DLD1 (cell line): ENCODE results near the gene RTF2.
"Not testable (repeated sequence)": the region's sequence is repeated elsewhere in the genome, so short reads cannot be mapped to it uniquely, and the experiment has no call there.

Experiments used
- in situ Hi-C: cut with HindIII; loops from 2 replicates; pipeline ENCODE4 v1.10.0; 2017; ENCODE audit warnings: low sequenced_read_pairs

Gene RTF2

DNA sequence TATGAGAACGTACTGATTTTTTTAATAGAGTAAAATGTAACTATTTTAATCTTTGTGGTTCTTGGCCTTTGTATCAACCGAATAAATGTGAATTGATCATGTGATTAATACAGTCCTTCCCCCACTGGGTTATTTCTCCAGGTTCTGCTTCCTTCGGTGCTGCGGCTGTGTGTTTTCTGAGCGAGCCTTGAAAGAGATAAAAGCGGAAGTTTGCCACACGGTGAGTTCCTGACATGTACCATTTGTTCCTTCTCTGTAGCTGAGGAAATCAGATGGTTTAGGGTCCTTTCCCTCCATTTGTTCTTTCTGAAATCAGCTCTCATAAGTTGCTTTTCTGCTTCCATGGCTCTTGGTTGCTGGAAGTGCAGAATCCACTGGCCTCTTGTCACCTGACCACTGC is 15.5 kb downstream of the RTF2 start:
- in situ Hi-C loops, result no loop called here

- in situ Hi-C loops, result no loop called here
These were observed 18.8 kb downstream of the RTF2 start for GRCh38 chr20:56487216-56487615.

DNA sequence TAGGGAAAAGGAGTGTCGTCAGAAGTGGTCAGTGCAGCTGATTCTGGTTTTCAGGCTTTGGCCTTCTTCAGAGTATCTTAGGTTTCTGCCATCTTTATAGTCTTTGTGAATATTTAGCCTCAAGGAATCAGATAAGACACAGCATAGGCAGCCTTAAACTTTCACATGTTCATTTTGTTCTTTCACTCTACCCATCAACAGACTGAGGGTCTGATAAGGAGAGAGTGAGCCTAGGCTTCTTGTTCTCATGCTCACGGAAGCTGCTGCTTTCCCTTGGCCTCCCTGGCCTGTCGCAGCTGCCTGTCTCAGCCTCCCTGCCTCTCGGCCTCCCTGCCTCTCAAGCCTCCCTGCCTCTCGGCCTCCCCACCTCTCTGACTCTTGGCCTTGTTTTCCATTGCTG is 20.1 kb downstream of the RTF2 start:
- in situ Hi-C loops, result no loop called here

DNA sequence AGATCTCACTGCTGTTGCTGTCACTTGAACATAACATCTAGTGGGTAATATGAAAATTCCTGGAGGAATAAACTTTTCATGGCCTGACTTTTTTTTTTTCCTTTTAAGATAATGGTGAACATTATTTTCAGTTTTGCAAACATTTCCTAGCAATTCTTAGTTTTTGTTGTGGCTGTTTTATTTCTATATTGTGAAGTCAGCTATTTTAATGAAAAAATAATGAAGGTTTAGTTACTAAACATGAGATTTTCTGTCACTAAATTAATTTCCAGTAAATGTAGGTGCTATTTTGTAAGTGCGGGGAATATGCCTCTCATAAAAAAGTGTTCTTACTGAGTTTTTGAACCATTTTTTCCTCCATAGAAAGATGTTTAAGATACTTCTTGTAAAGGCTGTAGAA is 32.7 kb downstream of the RTF2 start:
- in situ Hi-C loops, result no loop called here

DNA sequence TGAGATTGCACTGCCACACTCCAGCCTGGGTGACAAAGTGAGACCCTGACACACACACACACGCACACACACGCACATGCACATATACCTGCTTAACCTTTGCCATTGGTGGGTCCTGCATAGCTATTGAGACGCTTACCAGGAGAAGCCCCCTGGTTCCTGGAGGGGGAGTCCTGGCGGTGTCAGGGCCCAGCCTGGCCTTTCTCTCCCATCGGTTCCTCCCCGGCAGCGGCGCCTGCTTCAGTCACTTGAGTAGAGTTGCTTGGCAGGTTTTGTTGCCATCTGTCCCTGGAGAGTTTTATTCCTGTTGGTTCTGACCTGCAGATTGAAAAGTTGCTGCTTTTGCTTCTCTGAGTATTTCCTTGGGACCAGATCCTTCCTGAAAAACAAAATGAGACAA is 35.5 kb downstream of the RTF2 start:
- in situ Hi-C loops, result no loop called here

DNA sequence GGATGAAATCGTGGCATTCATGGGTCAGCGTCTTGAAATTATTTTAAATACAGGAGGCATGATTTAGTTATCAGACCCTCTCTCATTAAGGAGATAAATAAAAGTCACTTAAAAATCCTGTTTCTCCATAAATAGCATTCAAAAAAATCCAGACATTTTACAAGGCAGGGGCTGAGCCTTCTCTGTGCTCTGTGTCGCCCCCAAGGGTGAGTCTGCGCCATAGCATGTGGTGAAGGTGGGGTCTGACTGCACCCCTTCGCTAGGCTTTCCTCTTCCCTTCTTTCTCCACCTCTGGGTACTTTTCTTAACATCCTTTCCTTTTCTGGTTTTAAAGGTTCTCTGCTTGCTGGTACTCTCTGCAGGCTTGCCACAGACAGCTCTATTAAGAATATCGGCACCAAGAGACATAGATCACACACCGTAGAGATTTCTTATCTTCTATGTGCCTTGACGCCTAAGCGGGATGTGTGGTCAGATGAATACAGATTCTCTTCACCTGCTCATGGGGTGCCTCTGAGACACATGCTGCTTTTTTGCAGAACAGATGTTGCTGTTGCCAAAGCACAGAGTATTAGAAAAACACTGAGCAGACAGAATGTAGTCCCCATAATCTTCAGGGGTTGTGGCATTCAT is 36.1 kb downstream of the RTF2 start:
- in situ Hi-C loops, result no loop called here

DNA sequence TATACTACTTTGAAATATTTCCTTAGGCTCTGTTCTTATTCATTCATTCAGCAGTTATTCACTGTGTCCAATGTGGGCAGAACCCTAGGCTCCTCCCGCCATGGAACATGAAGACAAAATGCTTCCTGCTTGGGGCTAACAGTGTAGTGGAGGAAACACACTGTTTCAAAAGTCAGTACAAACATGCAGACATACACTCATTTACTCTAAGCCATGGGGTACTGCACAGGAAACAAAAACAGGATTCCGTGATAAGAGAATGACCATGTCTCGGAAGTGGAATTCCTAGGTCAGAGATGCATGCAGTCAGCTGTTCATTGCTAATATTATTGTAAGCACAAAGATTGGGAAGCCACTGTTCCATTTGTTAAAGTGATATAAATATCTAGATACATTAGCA is 37.7 kb downstream of the RTF2 start:
- in situ Hi-C loops, result no loop called here

DNA sequence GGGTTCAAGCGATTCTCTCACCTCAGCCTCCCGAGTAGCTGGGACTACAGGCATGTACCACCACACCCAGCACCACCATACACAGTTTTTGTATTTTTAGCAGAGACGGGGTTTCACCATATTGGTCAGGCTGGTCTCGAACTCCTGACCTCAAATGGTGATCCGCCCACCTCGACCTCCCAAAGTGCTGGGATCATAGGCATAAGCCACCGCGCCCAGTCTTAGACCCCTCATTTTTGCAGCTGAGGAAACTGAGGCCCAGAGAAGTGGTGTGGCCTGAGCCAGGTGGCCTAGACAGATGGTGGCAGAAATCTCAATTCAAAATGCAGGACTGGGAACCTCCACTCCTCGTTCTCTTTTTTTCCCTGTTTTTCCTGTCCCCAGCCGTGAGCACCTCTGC is 43.5 kb downstream of the RTF2 start:
- in situ Hi-C loops, result no loop called here

DNA sequence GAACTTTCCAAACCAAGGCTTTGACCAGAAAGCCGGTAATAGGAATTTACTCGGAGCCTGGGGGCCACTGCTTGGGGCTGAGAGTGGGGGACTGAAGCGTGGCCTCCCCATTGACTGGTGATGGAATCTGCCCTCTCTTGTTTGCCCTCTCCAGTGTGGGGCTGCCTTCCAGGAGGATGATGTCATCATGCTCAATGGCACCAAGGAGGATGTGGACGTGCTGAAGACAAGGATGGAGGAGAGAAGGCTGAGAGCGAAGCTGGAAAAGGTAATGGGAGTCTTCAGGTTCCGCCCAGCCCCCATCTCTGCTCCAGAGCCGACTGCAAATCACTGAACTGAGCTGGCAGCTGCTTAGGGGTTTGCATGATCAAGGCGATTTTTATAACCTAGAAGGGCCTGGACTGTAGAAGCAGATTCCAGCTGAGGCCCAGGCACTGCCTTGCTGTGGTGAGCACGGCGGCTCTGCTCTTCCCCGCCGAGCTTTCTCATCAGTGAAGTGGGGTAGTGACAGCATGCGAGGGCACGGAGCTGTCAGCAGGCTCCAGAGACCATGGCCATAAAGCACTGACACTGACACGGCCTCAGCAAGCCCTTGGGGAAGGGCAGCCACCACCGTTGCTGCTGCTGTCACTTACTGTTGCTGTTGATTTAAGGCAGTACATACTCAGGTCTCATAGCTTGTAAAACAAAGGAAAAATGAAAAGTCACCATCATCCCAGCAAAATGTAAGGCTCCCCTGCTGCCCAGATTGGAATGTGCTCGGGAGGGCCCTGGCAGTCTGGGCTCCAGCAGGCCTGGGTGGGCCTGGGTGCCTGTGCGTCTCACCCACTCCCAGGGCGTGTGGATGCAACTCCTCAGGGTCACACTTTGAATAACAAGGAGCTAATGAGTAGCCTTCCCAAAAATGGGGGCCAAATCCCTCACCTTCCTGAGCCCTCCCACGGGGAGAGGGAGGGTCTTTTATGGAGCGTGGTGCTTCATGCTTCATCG is 45.0 kb downstream of the RTF2 start:
- in situ Hi-C loops, result no loop called here

GRCh38 chr20:56516631-56517030 is 48.2 kb downstream of the RTF2 start:
- in situ Hi-C loops, result no loop called here

DNA sequence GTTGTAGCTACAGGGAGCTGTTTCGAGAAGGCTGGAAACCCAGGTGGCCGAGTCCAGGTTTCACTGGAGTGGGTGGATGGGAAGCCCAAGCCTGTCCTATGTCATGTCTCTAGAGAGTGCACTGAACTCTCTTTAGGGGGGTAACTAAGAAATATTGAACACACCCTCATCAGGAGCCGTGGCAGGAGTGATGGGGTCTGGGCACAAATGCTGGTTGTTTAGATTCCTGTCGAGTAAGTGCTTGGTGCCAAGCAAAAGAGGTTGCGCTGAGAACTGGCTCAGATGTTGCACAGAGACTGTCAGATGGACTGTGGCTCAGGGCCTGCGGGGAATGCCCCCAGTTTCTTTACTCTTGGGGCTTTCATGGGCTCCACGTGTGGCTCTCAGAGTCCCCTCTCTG is 48.8 kb downstream of the RTF2 start:
- in situ Hi-C loops, result no loop called here

GRCh38 chr20:56517641-56518040 is 49.2 kb downstream of the RTF2 start:
- in situ Hi-C loops, result no loop called here

- in situ Hi-C loops, result no loop called here
These were observed 49.7 kb downstream of the RTF2 start for GRCh38 chr20:56518126-56518525.

- in situ Hi-C loops, result no loop called here
These were observed 50.4 kb downstream of the RTF2 start for GRCh38 chr20:56518721-56519398.

DNA sequence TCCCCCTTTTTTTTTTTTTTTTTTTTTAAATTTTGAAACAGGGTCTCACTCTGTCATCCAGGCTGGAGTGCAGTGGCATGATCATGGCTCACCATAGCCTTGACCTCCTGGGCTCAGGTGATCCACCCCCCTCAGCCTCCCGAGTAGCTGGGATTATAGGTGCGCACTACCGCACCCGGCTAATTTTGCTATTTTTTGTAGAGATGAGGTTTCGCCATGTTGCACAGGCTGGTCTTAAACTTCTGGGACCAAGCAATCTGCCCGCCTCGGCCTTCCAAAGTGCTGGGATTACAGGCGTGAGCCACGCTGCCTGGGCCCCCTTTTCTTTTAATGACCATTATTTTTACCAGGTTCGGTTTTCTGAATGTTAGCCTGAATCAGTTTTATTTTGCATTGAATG is 51.1 kb downstream of the RTF2 start:
- in situ Hi-C loops, result no loop called here

DNA sequence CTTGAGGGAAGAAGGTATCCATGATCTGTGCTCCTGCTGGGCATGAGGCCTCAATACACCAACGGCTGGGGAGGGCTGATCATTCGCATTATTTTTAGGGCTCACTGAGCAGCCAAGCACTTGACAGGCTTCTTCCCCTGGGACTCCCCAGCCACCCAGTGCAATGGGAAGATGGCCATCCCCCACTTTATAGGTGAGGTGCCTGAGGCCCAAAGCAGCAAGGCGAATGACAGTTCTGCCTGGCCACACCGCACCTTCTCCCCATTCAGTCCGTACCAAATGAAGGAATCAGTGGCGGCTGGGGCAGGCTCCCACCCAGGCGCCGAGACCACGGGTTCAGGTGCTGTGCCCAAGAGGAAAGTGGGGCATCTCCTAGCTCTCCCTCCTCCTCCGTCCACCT is 51.8 kb downstream of the RTF2 start:
- in situ Hi-C loops, result no loop called here

DNA sequence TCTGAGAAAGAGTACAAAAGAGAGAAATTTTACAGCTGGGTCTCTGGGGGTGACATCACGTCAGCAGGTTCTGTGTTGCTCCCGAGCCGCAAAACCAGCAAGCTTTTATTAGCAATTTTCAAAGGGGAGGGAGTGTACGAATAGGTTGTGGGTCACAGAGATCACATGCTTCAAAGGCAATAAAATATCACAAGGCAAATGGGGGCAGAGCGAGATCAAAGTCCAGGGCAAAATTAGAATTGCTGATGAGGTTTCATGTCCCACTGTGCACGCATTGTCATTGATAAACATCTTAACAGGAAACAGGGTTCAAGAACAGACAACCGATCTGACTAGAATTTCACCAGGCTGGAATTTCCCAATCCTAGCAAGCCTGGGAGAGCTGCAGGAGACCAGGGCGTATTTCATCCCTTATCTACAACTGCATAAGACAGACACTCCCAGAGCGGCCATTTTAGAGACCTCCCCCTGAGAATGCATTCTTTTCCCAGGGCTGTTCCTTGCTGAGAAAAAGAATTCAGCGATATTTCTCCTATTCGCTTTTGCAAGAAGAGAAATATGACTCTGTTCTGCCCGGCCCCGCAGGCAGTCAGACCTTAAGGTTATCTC is 52.4 kb downstream of the RTF2 start:
- in situ Hi-C loops, result not testable (repeated sequence)

GRCh38 chr20:56522311-56522710 is 53.9 kb downstream of the RTF2 start:
- in situ Hi-C loops, result no loop called here

DNA sequence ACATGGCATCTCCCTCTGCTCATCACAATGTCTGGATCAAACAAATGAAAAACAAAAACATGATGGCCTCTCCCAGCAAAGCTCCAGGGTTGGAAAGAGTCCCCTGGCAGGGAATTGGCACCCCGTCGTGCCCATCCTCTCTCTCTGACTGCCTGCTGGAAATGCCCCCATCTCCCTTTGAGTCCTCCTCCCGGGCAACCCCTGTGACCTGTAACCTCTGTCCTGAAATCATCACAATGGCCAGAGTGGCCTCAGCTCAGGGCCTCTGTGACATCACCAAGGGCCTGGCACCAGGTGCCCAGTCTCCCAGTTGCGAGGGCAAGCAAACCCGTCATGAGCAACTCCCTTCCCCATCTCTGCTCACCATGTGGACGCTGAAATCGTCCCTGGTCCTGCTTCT is 56.0 kb downstream of the RTF2 start, which contains the start of gene FAM209A:
FAM209A (plus strand) TSS at position 301 of the 400 bp plus-strand sequence; CDS start at position 366, 65 bp downstream.
- in situ Hi-C loops, result not testable (repeated sequence)

DNA sequence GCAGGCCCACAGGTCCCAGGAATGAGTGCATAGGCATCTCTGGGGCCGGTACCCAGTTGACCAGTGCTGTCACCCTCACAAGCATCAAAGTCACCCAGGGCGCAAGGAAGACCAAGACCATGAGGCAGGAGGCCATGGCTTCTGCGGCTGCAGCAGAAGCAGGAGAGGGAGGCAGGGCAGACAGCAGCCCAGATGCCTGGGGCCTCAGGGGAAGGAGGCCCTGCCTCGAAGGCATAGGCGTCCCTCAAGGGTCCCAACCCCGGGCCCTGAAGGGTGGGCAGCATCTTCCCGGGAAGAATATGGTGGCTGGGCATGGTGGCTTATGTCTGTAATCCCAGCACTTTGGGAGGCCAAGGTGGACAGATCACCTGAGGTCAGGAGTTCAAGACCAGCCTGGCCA is 59.1 kb downstream of the RTF2 start:
- in situ Hi-C loops, result no loop called here

DNA sequence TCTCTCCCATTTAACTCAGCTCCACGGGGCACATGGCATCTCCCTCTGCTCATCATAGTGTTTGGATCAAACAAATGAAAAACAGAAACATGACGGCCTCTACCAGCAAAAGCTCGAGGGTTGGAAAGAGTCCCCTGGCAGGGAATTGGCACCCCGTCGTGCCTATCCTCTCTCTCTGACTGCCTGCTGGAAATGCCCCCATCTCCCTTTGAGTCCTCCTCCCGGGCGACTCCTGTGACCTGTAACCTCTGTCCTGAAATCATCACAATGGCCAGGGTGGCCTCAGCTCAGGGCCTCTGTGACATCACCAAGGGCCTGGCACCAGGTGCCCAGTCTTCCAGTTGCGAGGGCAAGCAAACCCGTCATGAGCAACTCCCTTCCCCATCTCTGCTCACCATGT is 64.5 kb downstream of the RTF2 start, which contains the start of gene FAM209B:
FAM209B (plus strand) TSS at position 301 of the 400 bp plus-strand sequence; CDS start at position 397, 96 bp downstream.
- in situ Hi-C loops, result not testable (repeated sequence)
